H1 (cell line): ENCODE data around the gene KCNMA1. TPM values are rescaled to one million over a fixed set of nuclear protein-coding genes. Genes with fewer than 3 reads are reported as not detected.

Source experiments
- CTCF ChIA-PET: fragments of 300-600 bp; sonication (Branson Sonifier 250); formaldehyde crosslinking; loops from one replicate; lab custom pipeline; 2021; ENCODE audit not compliant: partially characterized antibody; lab: Charles Lee
- POLR2A ChIA-PET: fragments of 300-600 bp; sonication (Branson Sonifier 250); formaldehyde crosslinking; loops from one replicate; lab custom pipeline; 2021; ENCODE audit warnings: inconsistent platforms; ENCODE audit not compliant: partially characterized antibody; lab: Charles Lee
- DNase-seq, 2 experiments: peaks; one replicate each; pipeline versions ENCODE4 v3.0.0 to v3.0.0-alpha.2; 2010 to 2022; ENCODE audit warnings: low spot score in 2 of 2, low read depth in 1 of 2, mixed read lengths in 1 of 2
- FAIRE-seq: peaks from 2 replicates; lab custom pipeline; 2011; peaks lifted over from hg19 to GRCh38; lab: Jason Lieb, UNC
- H2AFZ ChIP-seq: 2 replicates; pipeline ENCODE4 v1.8.1; 2012; ENCODE audit warnings: low read length, inconsistent platforms
- H2AK5ac ChIP-seq: 2 replicates; pipeline ENCODE4 v1.6.1; 2013; ENCODE audit warnings: low read depth, low read length
- H2BK120ac ChIP-seq: replicated peaks from 2 replicates; pipeline ENCODE3; 2013; ENCODE audit warnings: low read depth, low read length, inconsistent platforms
- H2BK12ac ChIP-seq: 2 replicates; pipeline ENCODE4 v1.6.1; 2013; ENCODE audit warnings: low read depth, low read length
- H2BK15ac ChIP-seq: 2 replicates; pipeline ENCODE4 v1.6.1; 2013; ENCODE audit warnings: low read length
- H2BK20ac ChIP-seq: 2 replicates; pipeline ENCODE4 v1.6.1; 2013; ENCODE audit warnings: low read length
- H2BK5ac ChIP-seq: 2 replicates; pipeline ENCODE4 v1.6.1; 2013; ENCODE audit warnings: low read depth, low read length
- H3K14ac ChIP-seq: 2 replicates; pipeline ENCODE4 v1.6.1; 2013; ENCODE audit warnings: inconsistent platforms; ENCODE audit not compliant: insufficient read length
- H3K18ac ChIP-seq: 2 replicates; pipeline ENCODE4 v1.6.1; 2013; ENCODE audit warnings: low read length; ENCODE audit errors: extremely low read depth
- H3K23ac ChIP-seq: 2 replicates; pipeline ENCODE4 v1.6.1; 2013; ENCODE audit warnings: inconsistent platforms; ENCODE audit not compliant: insufficient read length
- H3K23me2 ChIP-seq: 2 replicates; pipeline ENCODE4 v1.6.1; 2013; ENCODE audit warnings: low read depth, low read length
- H3K27ac ChIP-seq: 2 replicates; pipeline ENCODE4 v1.6.1; 2011; ENCODE audit warnings: low read depth, low read length, inconsistent platforms
- H3K27me3 ChIP-seq, 4 experiments: replicated peaks in 1 of 4; 1 replicate in 1 of 4; 2 replicates in 3 of 4; pipeline versions ENCODE4 v1.6.1 to v1.8.1; 2011 to 2013; ENCODE audit warnings: low read length in 3 of 4, mild to moderate bottlenecking in 3 of 4, inconsistent platforms in 2 of 4, mixed read lengths in 2 of 4, moderate library complexity in 1 of 4; ENCODE audit not compliant: control insufficient read depth in 3 of 4, insufficient read depth in 3 of 4; ENCODE audit errors: extremely low read depth in 1 of 4
- H3K36me3 ChIP-seq, 4 experiments: 2 replicates each; pipeline versions ENCODE4 v1.6.1 to v1.8.1; 2011 to 2013; ENCODE audit warnings: mild to moderate bottlenecking in 4 of 4, low read length in 3 of 4, moderate library complexity in 2 of 4, control low read depth in 1 of 4, inconsistent platforms in 1 of 4; ENCODE audit not compliant: insufficient read depth in 4 of 4, control insufficient read depth in 2 of 4
- H3K4ac ChIP-seq: replicated peaks from 2 replicates; pipeline ENCODE3; 2013; ENCODE audit warnings: low read length, low read depth, mixed read lengths, inconsistent platforms; ENCODE audit not compliant: insufficient read length
- H3K4me1 ChIP-seq, 4 experiments: replicated peaks in 1 of 4; 1 replicate in 1 of 4; 2 replicates in 3 of 4; pipeline versions ENCODE4 v1.6.1 to v1.8.1; 2011 to 2013; ENCODE audit warnings: low read length in 3 of 4, inconsistent platforms in 2 of 4, mixed read lengths in 1 of 4; ENCODE audit not compliant: insufficient read depth in 4 of 4, control insufficient read depth in 3 of 4
- H3K4me2 ChIP-seq, 2 experiments: 2 replicates each; pipeline versions ENCODE4 v1.6.1 to v1.8.1; 2011 to 2013; ENCODE audit warnings: low read depth in 2 of 2, low read length in 2 of 2, control low read depth in 1 of 2, inconsistent platforms in 1 of 2, mild to moderate bottlenecking in 1 of 2; ENCODE audit not compliant: insufficient read depth in 1 of 2
- H3K4me3 ChIP-seq, 4 experiments: fragments of 200-600, 300-600 bp in 1 of 4; sonication (generic), shearing (Covaris generic), sonication (Bioruptor Twin) in 1 of 4; 2 replicates each; pipeline versions ENCODE4 v1.5.1 to v1.8.1; 2011 to 2016; ENCODE audit warnings: low read length in 4 of 4, low read depth in 3 of 4, control low read depth in 2 of 4, inconsistent platforms in 2 of 4, mild to moderate bottlenecking in 2 of 4, mixed read lengths in 1 of 4, moderate library complexity in 1 of 4; ENCODE audit not compliant: insufficient read depth in 2 of 4; ENCODE audit errors: extremely low read depth in 1 of 4
- H3K56ac ChIP-seq: replicated peaks from 2 replicates; pipeline ENCODE3; 2013; ENCODE audit warnings: low read depth, mild to moderate bottlenecking, mixed read lengths, low read length, inconsistent platforms; ENCODE audit not compliant: insufficient read length
- H3K79me1 ChIP-seq: 2 replicates; pipeline ENCODE4 v1.6.1; 2013; ENCODE audit warnings: low read depth, low read length, control low read depth
- H3K79me2 ChIP-seq, 2 experiments: 2 replicates each; pipeline versions ENCODE4 v1.6.1 to v1.8.1; 2012 to 2013; ENCODE audit warnings: low read length in 2 of 2, mild to moderate bottlenecking in 2 of 2, inconsistent platforms in 1 of 2; ENCODE audit not compliant: insufficient read depth in 2 of 2, control insufficient read depth in 1 of 2
- H3K9ac ChIP-seq, 4 experiments: replicated peaks in 1 of 4; 1 replicate in 1 of 4; 2 replicates in 3 of 4; pipeline versions ENCODE4 v1.6.1 to v1.8.1; 2011 to 2013; ENCODE audit warnings: low read depth in 3 of 4, low read length in 3 of 4, control low read depth in 2 of 4, mild to moderate bottlenecking in 2 of 4, moderate library complexity in 2 of 4, inconsistent platforms in 1 of 4; ENCODE audit errors: extremely low read depth in 1 of 4
- H3K9me3 ChIP-seq, 2 experiments: 2 replicates each; pipeline versions ENCODE4 v1.6.1 to v1.8.1; 2012 to 2013; ENCODE audit warnings: mild to moderate bottlenecking in 2 of 2, moderate library complexity in 2 of 2, control low read depth in 1 of 2, inconsistent platforms in 1 of 2, low read depth in 1 of 2, low read length in 1 of 2, mixed read lengths in 1 of 2; ENCODE audit not compliant: insufficient read depth in 2 of 2
- H4K20me1 ChIP-seq, 2 experiments: replicated peaks in 1 of 2; 2 replicates each; pipeline versions ENCODE3 to v1.8.1; 2011 to 2013; ENCODE audit warnings: inconsistent platforms in 2 of 2, low read length in 2 of 2, mild to moderate bottlenecking in 1 of 2; ENCODE audit not compliant: insufficient read depth in 2 of 2, control insufficient read depth in 1 of 2
- H4K5ac ChIP-seq: 2 replicates; pipeline ENCODE4 v1.6.1; 2013; ENCODE audit warnings: low read length, low read depth, mixed read lengths, inconsistent platforms; ENCODE audit not compliant: insufficient read length
- H4K8ac ChIP-seq: 2 replicates; pipeline ENCODE4 v1.8.0; 2013; ENCODE audit warnings: mild to moderate bottlenecking, moderate library complexity, low read length, inconsistent platforms; ENCODE audit not compliant: insufficient read depth; ENCODE audit errors: extremely low read depth
- H4K91ac ChIP-seq: replicated peaks from 2 replicates; pipeline ENCODE3; 2013; ENCODE audit warnings: low read length, mixed read lengths, inconsistent platforms; ENCODE audit not compliant: insufficient read length
- BCL11A ChIP-seq, 2 experiments: IDR thresholded peaks; one replicate each; pipeline ENCODE4 v1.6.1; 2011; ENCODE audit warnings: low read depth in 2 of 2, low read length in 2 of 2, mild to moderate bottlenecking in 2 of 2
- CBX8 ChIP-seq: fragments of 300-800, 300-1000 bp; sonication (generic); IDR thresholded peaks from 2 replicates; pipeline ENCODE4 v1.7.1; 2016; ENCODE audit warnings: low read depth, low read length, borderline replicate concordance
- CHD1 ChIP-seq: IDR thresholded peaks from 2 replicates; pipeline ENCODE4 v1.6.1; 2012; ENCODE audit warnings: low read depth, low read length, improper control_type of control experiment
- EP300 ChIP-seq, 2 experiments: IDR thresholded peaks; 1 replicate in 1 of 2; 2 replicates in 1 of 2; pipeline ENCODE4 v1.6.1; 2011 to 2012; ENCODE audit warnings: low read depth in 2 of 2, low read length in 2 of 2, mild to moderate bottlenecking in 2 of 2, borderline replicate concordance in 1 of 2, inconsistent platforms in 1 of 2, moderate library complexity in 1 of 2
- GABPA ChIP-seq: IDR thresholded peaks from 2 replicates; pipeline ENCODE4 v1.6.1; 2011; ENCODE audit warnings: mild to moderate bottlenecking, low read length, moderate library complexity, borderline replicate concordance; ENCODE audit not compliant: insufficient read depth
- HDAC6 ChIP-seq: IDR thresholded peaks from one replicate; pipeline ENCODE4 v1.7.1; 2012; ENCODE audit warnings: low read depth, mild to moderate bottlenecking, inconsistent platforms, low read length, moderate library complexity
- NRF1 ChIP-seq: IDR thresholded peaks from 2 replicates; pipeline ENCODE4 v1.6.1; 2011; ENCODE audit warnings: mild to moderate bottlenecking, low read depth, low read length, improper control_type of control experiment
- POLR2AphosphoS5 ChIP-seq: IDR thresholded peaks from 2 replicates; pipeline ENCODE4 v1.6.1; 2011; ENCODE audit warnings: low read depth, low read length
- POU5F1 ChIP-seq: IDR thresholded peaks from 2 replicates; pipeline ENCODE4 v1.6.1; 2011; ENCODE audit warnings: low read depth, mild to moderate bottlenecking, low read length, moderate library complexity
- SIX5 ChIP-seq: IDR thresholded peaks from 2 replicates; pipeline ENCODE4 v1.6.1; 2011; ENCODE audit warnings: mild to moderate bottlenecking, low read depth, low read length
- TAF7 ChIP-seq: optimal IDR thresholded peaks from 2 replicates; pipeline ENCODE3; 2011; ENCODE audit warnings: low read depth, mild to moderate bottlenecking, inconsistent platforms, low read length, moderate library complexity, borderline replicate concordance
- polyA plus RNA-seq, 7 experiments: library from polyadenylated mRNA; depleted of rRNA in 3 of 7; stranded (reverse) in 5 of 7; unstranded in 2 of 7; fragments of >200 nt in 5 of 7; fragments of 200-250 nt in 2 of 7; gene quantifications; 1 replicate in 5 of 7; 2 replicates in 1 of 7; 4 replicates in 1 of 7; pipeline versions ENCODE4 v1.2.1 to v1.2.3, GENCODE V29; 2011 to 2013; ENCODE audit warnings: missing spikeins in 2 of 7, mixed read lengths in 2 of 7
- total RNA-seq: library from RNA; stranded (reverse); fragmentation: NEBNext Ultra II Directional; extraction: Animal tissue kit (Norgen Biotek cat#: 25700); gene quantifications from 2 replicates; pipeline ENCODE4 v1.2.1, GENCODE V29; 2021

KCNMA1 gene
- total and polyA plus RNA-seq, 2 of the 8 experiments (the other 6 are each of a cell fraction or from before 2014, with no cell fraction given), result 10.2 to 11.1 TPM

DNA sequence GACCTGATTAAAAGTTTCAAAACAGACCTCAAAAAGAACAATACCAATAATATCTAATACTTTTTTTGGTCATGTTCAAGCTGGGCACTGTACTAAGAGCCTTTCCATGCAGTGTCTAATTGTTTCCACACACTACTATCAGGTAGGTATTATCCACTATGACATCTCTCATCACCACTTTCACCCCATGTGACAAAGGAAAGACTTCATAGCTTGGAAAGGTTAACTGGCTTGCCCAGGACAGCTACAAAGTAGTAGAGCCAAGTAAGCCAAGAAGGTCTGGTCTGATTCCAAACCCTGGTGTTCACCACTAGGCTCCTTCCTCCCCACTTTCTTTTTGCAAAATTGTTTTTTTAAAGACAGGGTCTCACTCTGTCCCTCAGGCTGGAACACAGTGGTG lies 400.5 kb downstream of the KCNMA1 start:
- no peak overlapping the region for H2BK120ac ChIP-seq
- H3K79me1 ChIP-seq, result no peaks in the 10 kb centered on the region
- no peaks in the 10 kb centered on the region for H3K27me3 ChIP-seq
- no peaks in the 10 kb centered on the region for H3K4me1 ChIP-seq
- H2AFZ ChIP-seq, result no peak overlapping the region
- H3K36me3 ChIP-seq, result no peaks in the 10 kb centered on the region
- TF ChIP-seq BCL11A (IDR thresholded peaks at IDR 0.05; ENCODE audit: low read depth in 2 of 2, low read length in 2 of 2) (no peak), POLR2AphosphoS5 (no peak), HDAC6 (no peak), POU5F1 (no peak), CHD1 (no peak), CBX8 (no peak), TAF7 (no peak), EP300 (IDR thresholded peaks at IDR 0.05; ENCODE audit: borderline replicate concordance in 1 of 2, low read depth in 2 of 2, low read length in 2 of 2) (no peak), NRF1 (no peak), GABPA (no peak), SIX5 (no peak)
- POLR2A ChIA-PET, result no interaction called here
- CTCF ChIA-PET, result interaction anchor here (1.3 to 2.2 kb wide), 3 partner anchors 13 to 63 kb away, joined by 4 to 12 read pairs (median 5); no protein-coding TSS in a partner anchor
- no peak overlapping the region for H3K4me3 ChIP-seq
- H4K5ac ChIP-seq, result no peak overlapping the region
- no peak overlapping the region for H2BK15ac ChIP-seq
- H3K18ac ChIP-seq, result no peak overlapping the region
- no peak overlapping the region for H2BK20ac ChIP-seq
- no peak overlapping the region for H3K27ac ChIP-seq
- H3K4me2 ChIP-seq, result no peak overlapping the region
- no peak overlapping the region for H3K4ac ChIP-seq
- no peak overlapping the region for H2AK5ac ChIP-seq
- no peaks in the 10 kb centered on the region for H3K23me2 ChIP-seq
- H4K8ac ChIP-seq, result no peak overlapping the region
- no peaks in the 10 kb centered on the region for H3K79me2 ChIP-seq
- no peak overlapping the region for H2BK12ac ChIP-seq
- H3K9me3 ChIP-seq, result no peaks in the 10 kb centered on the region; a peak in 1 of 4 replicates
- H2BK5ac ChIP-seq, result no peak overlapping the region
- DNase-seq, result no peak
- no peak overlapping the region for H3K56ac ChIP-seq
- H4K91ac ChIP-seq, result no peak overlapping the region
- no peaks in the 10 kb centered on the region for H4K20me1 ChIP-seq
- FAIRE-seq, result no peak
- H3K9ac ChIP-seq, result no peak overlapping the region
- no peak overlapping the region for H3K14ac ChIP-seq
- H3K23ac ChIP-seq, result no peak overlapping the region
